ENCODE measurements around the gene EEF1B2. TPM values are rescaled to one million over a fixed set of nuclear protein-coding genes. Genes with fewer than 3 reads are reported as not detected.

Gene EEF1B2
- total and polyA plus RNA-seq, 2 of the 13 experiments (the other 11 are each of a cell fraction or from before 2014, with no cell fraction given), result 1,284 to 1,731 TPM

GRCh38 chr2:206160807-206161179 is 1.1 kb downstream of the EEF1B2 start (continued):
- TF ChIP-seq ZBTB39 (CRISPR knock-in tag; IDR thresholded peaks at IDR 0.05), result no peak
- no peak for TF ChIP-seq ZNF720 (CRISPR knock-in tag; IDR thresholded peaks at IDR 0.05)
- TF ChIP-seq ZNF570 (CRISPR knock-in tag; IDR thresholded peaks at IDR 0.05; ENCODE audit: borderline replicate concordance), result no peak
- peak; percentile 59 for TF ChIP-seq SALL1 (CRISPR knock-in tag; IDR thresholded peaks at IDR 0.05)
- TF ChIP-seq ZNF557 (CRISPR knock-in tag; IDR thresholded peaks at IDR 0.05), result no peak
- TF ChIP-seq NFE2 (CRISPR knock-in tag; IDR thresholded peaks at IDR 0.05), result no peak
- TF ChIP-seq NKX3-1 (CRISPR knock-in tag; IDR thresholded peaks at IDR 0.05), result 0 out of 2 replicates have a peak, but pooled peaks have one; percentile 62
- TF ChIP-seq NR2C2 (CRISPR knock-in tag; IDR thresholded peaks at IDR 0.05; ENCODE audit: borderline replicate concordance), result peak; percentile 90
- no peak for TF ChIP-seq PHF8 (CRISPR knock-in tag; IDR thresholded peaks at IDR 0.05)
- TF ChIP-seq HBP1 (CRISPR knock-in tag; IDR thresholded peaks at IDR 0.05; ENCODE audit: low read depth), result peak; percentile 99
- no peak for TF ChIP-seq SRSF1 (optimal IDR thresholded peaks at IDR 0.05; ENCODE audit: low read depth, low read length)
- TF ChIP-seq ZNF883 (CRISPR knock-in tag; IDR thresholded peaks at IDR 0.05; ENCODE audit: not compliant biosample characterization), result no peak
- no peak for TF ChIP-seq ZNF512B (CRISPR knock-in tag; IDR thresholded peaks at IDR 0.05; ENCODE audit: borderline replicate concordance)
- TF ChIP-seq RXRA (CRISPR knock-in tag; IDR thresholded peaks at IDR 0.05), result peak; percentile 91; the same call in 1 of the 2 replicates
- TF ChIP-seq THAP11 (CRISPR knock-in tag; IDR thresholded peaks at IDR 0.05), result no peak; the same call in 1 of the 2 replicates
- TF ChIP-seq KLF9 (CRISPR knock-in tag; IDR thresholded peaks at IDR 0.05; ENCODE audit: low read depth), result no peak
- TF ChIP-seq TBX2 (CRISPR knock-in tag; IDR thresholded peaks at IDR 0.05; ENCODE audit: borderline replicate concordance), result no peak
- no peak; the same call in 1 of the 2 replicates for TF ChIP-seq ZMAT3 (CRISPR knock-in tag; conservative IDR thresholded peaks at IDR 0.05)
- TF ChIP-seq ATF7-NPFF (CRISPR knock-in tag; IDR thresholded peaks at IDR 0.05; ENCODE audit: low read depth), result no peak
- TF ChIP-seq AGO1 (IDR thresholded peaks at IDR 0.05; ENCODE audit: low read depth, low read length, poor library complexity, severe bottlenecking), result no peak
- peak; percentile 61; the same call in 1 of the 2 replicates for TF ChIP-seq TARDBP (CRISPR knock-in tag; IDR thresholded peaks at IDR 0.05)
- peak; percentile 18; the same call in 1 of the 2 replicates for TF ChIP-seq RCOR2 (CRISPR knock-in tag; IDR thresholded peaks at IDR 0.05)
- TF ChIP-seq GLI4 (CRISPR knock-in tag; IDR thresholded peaks at IDR 0.05; ENCODE audit: borderline replicate concordance), result no peak
- 0 out of 2 replicates have a peak, but pooled peaks have one; percentile 41 for TF ChIP-seq HNF1B (CRISPR knock-in tag; IDR thresholded peaks at IDR 0.05)
